Mesendoderm (in vitro differentiated cells): ENCODE measurements around the gene RNU6-9.

Experiments used
- DNase-seq: peaks from one replicate; pipeline ENCODE4 v3.0.0; 2013
- H2AK5ac ChIP-seq: 2 replicates; pipeline ENCODE4 v1.6.1; 2013; ENCODE audit warnings: low read length, inconsistent platforms
- H2BK120ac ChIP-seq: 2 replicates; pipeline ENCODE4 v1.6.1; 2013; ENCODE audit warnings: low read depth, mild to moderate bottlenecking, low read length, moderate library complexity, mixed read lengths
- H2BK15ac ChIP-seq: replicated peaks from 2 replicates; pipeline ENCODE4 v1.6.1; 2013; ENCODE audit warnings: low read depth, mild to moderate bottlenecking, moderate library complexity
- H2BK5ac ChIP-seq: 2 replicates; pipeline ENCODE4 v1.6.1; 2013; ENCODE audit warnings: low read length, inconsistent platforms
- H3K18ac ChIP-seq: 2 replicates; pipeline ENCODE4 v1.6.1; 2013; ENCODE audit warnings: mild to moderate bottlenecking, low read length, mixed read lengths
- H3K23ac ChIP-seq: one replicate; pipeline ENCODE4 v1.6.1; 2013; ENCODE audit warnings: low read length
- H3K27ac ChIP-seq: 2 replicates; pipeline ENCODE4 v1.5.1; 2013; ENCODE audit warnings: low read depth, mild to moderate bottlenecking, inconsistent platforms, low read length, moderate library complexity
- H3K27me3 ChIP-seq: 2 replicates; pipeline ENCODE4 v1.6.1; 2013; ENCODE audit warnings: low read length, control low read depth, mild to moderate bottlenecking, inconsistent platforms; ENCODE audit not compliant: insufficient read depth, poor library complexity
- H3K36me3 ChIP-seq: 2 replicates; pipeline ENCODE4 v1.6.1; 2013; ENCODE audit warnings: low read length, inconsistent platforms; ENCODE audit not compliant: control insufficient read depth, insufficient read depth
- H3K4ac ChIP-seq: one replicate; pipeline ENCODE4 v1.6.1; 2013; ENCODE audit warnings: low read depth, mild to moderate bottlenecking, low read length, moderate library complexity
- H3K4me1 ChIP-seq: 2 replicates; pipeline ENCODE4 v1.6.1; 2013; ENCODE audit warnings: low read depth, low read length, inconsistent platforms; ENCODE audit not compliant: control insufficient read depth
- H3K4me2 ChIP-seq: 2 replicates; pipeline ENCODE4 v1.6.1; 2013; ENCODE audit warnings: low read length
- H3K4me3 ChIP-seq: 2 replicates; pipeline ENCODE4 v1.5.1; 2013; ENCODE audit warnings: mild to moderate bottlenecking, low read length
- H3K56ac ChIP-seq: one replicate; pipeline ENCODE4 v1.6.1; 2013; ENCODE audit warnings: low read length
- H3K79me1 ChIP-seq: 2 replicates; pipeline ENCODE4 v1.6.1; 2013; ENCODE audit warnings: low read length, inconsistent platforms
- H3K79me2 ChIP-seq: 2 replicates; pipeline ENCODE4 v1.6.1; 2013; ENCODE audit warnings: mild to moderate bottlenecking, low read length; ENCODE audit not compliant: control insufficient read depth, insufficient read depth
- H3K9ac ChIP-seq: 2 replicates; pipeline ENCODE4 v1.6.1; 2013; ENCODE audit warnings: low read length, inconsistent platforms
- H4K5ac ChIP-seq: one replicate; pipeline ENCODE4 v1.6.1; 2013; ENCODE audit warnings: low read length
- H4K8ac ChIP-seq: one replicate; pipeline ENCODE4 v1.6.1; 2013; ENCODE audit warnings: low read depth, mild to moderate bottlenecking, control low read depth, low read length, moderate library complexity
- WGBS: extraction: QIAGEN DNeasy Blood & Tissue Kit; methylation state at CpG from one replicate; pipeline ENCODE4 v1.1.7; 2013; ENCODE audit warnings: low lambda C conversion rate, missing lambda C conversion rate; ENCODE audit not compliant: insufficient coverage; ENCODE audit errors: extremely low coverage; 5-methylcytosine and 5-hydroxymethylcytosine counted together

Gene RNU6-9

DNA sequence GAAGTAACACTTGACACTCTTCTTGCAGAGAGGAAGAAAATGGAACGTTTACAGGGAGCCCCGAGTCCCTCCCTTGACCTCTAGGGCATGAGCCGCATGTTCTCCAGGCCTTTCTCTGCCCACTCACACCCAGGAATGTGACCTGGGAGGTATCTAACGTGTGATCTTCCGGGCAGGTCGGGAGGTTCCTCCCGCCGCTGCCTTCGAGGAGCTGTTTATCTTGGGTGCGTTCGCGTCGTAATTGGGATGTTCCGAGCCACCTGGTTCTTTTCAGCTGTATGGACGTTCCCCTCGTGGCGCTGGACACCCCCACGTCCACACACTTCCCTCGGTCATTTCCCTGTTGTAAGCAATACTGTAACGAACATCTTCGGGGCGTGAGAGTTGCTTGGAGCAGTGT lies 46.2 kb downstream of the RNU6-9 start:
- WGBS: no CpG with 5 or more reads among the region's 22 CpGs
- H2BK15ac ChIP-seq: no peak overlapping the region
- no peak overlapping the region for H3K23ac ChIP-seq
- H2BK5ac ChIP-seq: no peak overlapping the region
- no peak overlapping the region for H4K8ac ChIP-seq
- H3K27me3 ChIP-seq: no peaks in the 10 kb centered on the region
- no peak overlapping the region for H3K4me3 ChIP-seq
- H3K79me2 ChIP-seq: peaks cover 65% of the 10 kb centered on the region
- no peaks in the 10 kb centered on the region for H3K4me1 ChIP-seq
- no peak overlapping the region for H3K4me2 ChIP-seq
- peaks cover 13% of the 10 kb centered on the region for H3K36me3 ChIP-seq
- no peak overlapping the region for H3K18ac ChIP-seq
- no peak overlapping the region for H2BK120ac ChIP-seq
- H2AK5ac ChIP-seq: no peak overlapping the region
- H3K4ac ChIP-seq: no peak overlapping the region
- H3K56ac ChIP-seq: no peak overlapping the region
- H3K9ac ChIP-seq: no peak overlapping the region
- H3K79me1 ChIP-seq: peaks cover 8% of the 10 kb centered on the region
- no peak for DNase-seq
- H3K27ac ChIP-seq: no peak overlapping the region
- no peak overlapping the region for H4K5ac ChIP-seq

DNA sequence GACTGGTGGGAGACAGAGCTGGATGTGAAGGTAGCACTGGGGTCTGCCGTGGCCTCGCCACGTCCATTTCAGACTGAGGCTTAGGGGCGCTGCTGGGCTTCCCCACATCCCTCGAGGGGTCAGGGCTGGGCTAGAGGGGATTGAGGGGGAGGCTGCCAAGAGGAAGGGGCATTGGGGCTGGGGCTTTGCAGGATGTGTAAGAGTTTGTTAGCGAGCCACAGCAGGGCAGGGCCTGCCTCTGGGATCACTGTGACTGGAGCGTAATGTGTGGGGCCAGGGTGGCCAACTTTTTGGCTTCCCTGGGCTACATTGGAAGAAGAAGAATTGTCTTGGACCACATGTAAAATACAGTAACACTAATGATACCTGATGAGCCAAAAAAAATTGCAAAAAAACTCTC lies 46.6 kb downstream of the RNU6-9 start:
- Histone ChIP-seq H3K4me3 (no peak overlapping the region), H3K36me3 (peaks cover 13% of the 10 kb centered on the region), H3K23ac (no peak overlapping the region), H3K4ac (no peak overlapping the region), H2BK15ac (no peak overlapping the region), H3K79me2 (peaks cover 65% of the 10 kb centered on the region), H3K27me3 (no peaks in the 10 kb centered on the region), H3K9ac (no peak overlapping the region), H3K79me1 (peaks cover 10% of the 10 kb centered on the region), H3K18ac (no peak overlapping the region), H3K4me2 (no peak overlapping the region), H2BK5ac (no peak overlapping the region), H2BK120ac (no peak overlapping the region), H3K27ac (no peak overlapping the region), H3K56ac (no peak overlapping the region), H3K4me1 (no peaks in the 10 kb centered on the region), H2AK5ac (no peak overlapping the region), H4K5ac (no peak overlapping the region), H4K8ac (no peak overlapping the region)
- no CpG with 5 or more reads among the region's 7 CpGs for WGBS
- DNase-seq: no peak

DNA sequence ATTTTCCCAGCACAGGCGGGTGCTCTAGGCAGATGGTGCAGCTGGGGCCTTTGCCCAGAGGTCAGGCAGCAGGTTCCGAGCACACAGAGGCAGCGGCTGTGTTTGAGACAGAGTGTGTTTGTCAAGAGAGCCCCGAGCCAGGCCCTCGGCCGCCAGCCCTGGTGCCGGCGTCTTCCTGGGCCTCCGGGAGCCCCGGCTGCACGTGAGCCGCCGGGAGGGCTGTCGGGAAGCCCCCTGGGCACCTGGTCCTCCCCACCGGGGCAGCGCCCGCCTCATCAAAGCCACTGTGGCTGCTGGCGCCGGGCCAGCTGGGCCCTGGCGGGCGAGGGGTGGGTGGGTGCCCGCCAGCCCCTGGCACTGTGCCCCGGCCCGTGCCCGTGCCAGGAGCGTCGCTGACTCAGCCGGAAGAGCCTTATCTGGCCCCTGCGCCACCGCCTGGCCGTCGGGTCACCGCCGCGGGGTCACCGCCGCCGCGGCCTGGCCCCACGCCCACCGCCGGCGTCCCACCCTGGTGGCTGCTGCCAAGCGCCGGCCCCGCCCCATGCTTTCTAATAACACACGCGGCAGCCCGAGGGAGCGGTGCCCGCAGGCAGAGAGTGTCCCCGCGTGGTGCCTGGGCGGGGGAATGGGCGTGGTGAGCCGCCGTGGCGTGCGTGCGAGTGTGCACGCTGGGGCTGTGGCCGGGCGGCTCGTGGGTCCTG lies 47.5 kb downstream of the RNU6-9 start:
- H2BK15ac ChIP-seq: no peak overlapping the region
- H3K79me1 ChIP-seq: peaks cover 15% of the 10 kb centered on the region
- no peak overlapping the region for H3K23ac ChIP-seq
- no peak overlapping the region for H4K5ac ChIP-seq
- H3K27ac ChIP-seq: no peak overlapping the region
- H3K27me3 ChIP-seq: no peaks in the 10 kb centered on the region
- H3K79me2 ChIP-seq: peaks cover 68% of the 10 kb centered on the region
- H2BK120ac ChIP-seq: no peak overlapping the region
- H3K9ac ChIP-seq: no peak overlapping the region
- H4K8ac ChIP-seq: no peak overlapping the region
- H3K18ac ChIP-seq: no peak overlapping the region
- no peak overlapping the region for H3K4me3 ChIP-seq
- no peak overlapping the region for H2AK5ac ChIP-seq
- DNase-seq: no peak
- no CpG with 5 or more reads among the region's 64 CpGs for WGBS
- no peaks in the 10 kb centered on the region for H3K4me1 ChIP-seq
- H2BK5ac ChIP-seq: no peak overlapping the region
- H3K36me3 ChIP-seq: peaks cover 12% of the 10 kb centered on the region
- no peak overlapping the region for H3K4ac ChIP-seq
- H3K4me2 ChIP-seq: no peak overlapping the region
- H3K56ac ChIP-seq: no peak overlapping the region

DNA sequence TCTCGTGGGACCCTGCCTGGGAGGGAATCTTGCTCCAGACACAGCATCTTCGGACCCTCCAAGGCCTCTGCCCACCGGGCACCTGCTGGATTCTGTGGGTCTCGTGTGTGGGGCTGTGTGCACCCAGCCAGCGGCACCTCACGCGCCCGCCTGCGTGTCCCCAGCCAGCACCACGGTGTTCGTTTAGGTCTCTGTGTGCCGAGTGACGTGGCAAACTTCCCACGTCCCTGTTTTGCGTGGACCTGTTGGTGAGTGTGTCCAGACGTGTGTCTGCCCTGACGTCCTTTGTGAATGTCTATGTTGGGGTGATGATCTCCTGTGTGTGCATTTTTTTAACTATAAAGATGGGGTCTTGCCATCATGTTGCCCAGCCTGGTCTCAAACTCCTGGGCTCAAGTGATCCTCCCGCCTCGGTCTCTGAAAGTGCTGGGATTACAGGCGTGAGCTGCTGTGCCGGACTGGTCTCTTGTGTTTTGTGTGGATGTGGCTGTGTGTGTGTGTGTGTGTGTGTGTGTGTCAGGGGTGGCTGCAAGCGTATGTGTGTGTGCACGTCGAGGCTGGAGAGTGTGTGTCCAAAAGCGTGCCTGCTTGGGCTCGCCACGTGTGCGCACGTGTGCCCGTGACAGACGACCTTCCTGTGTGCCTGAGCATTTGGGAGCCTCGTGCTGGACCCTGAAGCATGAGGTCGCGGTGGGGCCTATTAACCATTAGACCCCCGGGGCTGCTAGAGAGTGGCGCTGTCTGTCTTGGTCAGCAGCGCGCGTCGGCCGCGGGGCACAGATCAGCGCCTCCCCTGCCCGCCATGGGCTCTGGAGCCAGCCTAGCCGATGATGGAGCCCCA lies 48.2 kb downstream of the RNU6-9 start:
- DNase-seq: no peak
- Histone ChIP-seq H3K9ac (no peak overlapping the region), H3K4me2 (no peak overlapping the region), H3K27ac (no peak overlapping the region), H3K4me1 (no peaks in the 10 kb centered on the region), H3K79me1 (peaks cover 16% of the 10 kb centered on the region), H4K8ac (no peak overlapping the region), H2BK120ac (no peak overlapping the region), H3K23ac (no peak overlapping the region), H3K18ac (no peak overlapping the region), H3K4me3 (no peak overlapping the region), H3K36me3 (peaks cover 12% of the 10 kb centered on the region), H2BK15ac (no peak overlapping the region), H3K56ac (no peak overlapping the region), H3K4ac (no peak overlapping the region), H2AK5ac (no peak overlapping the region), H4K5ac (no peak overlapping the region), H2BK5ac (no peak overlapping the region), H3K27me3 (no peaks in the 10 kb centered on the region), H3K79me2 (peaks cover 64% of the 10 kb centered on the region)
- no CpG with 5 or more reads among the region's 45 CpGs for WGBS

GRCh38 chr19:942133-942645 lies 48.9 kb downstream of the RNU6-9 start:
- H3K36me3 ChIP-seq: peaks cover 11% of the 10 kb centered on the region

More at GRCh38 chr19:942133-942645, 48.9 kb downstream of the RNU6-9 start:
- WGBS: no CpG with 5 or more reads among the region's 32 CpGs
- no peak overlapping the region for H3K56ac ChIP-seq
- no peak overlapping the region for H3K4me3 ChIP-seq
- DNase-seq: no peak
- H2AK5ac ChIP-seq: no peak overlapping the region
- H3K27ac ChIP-seq: no peak overlapping the region
- no peak overlapping the region for H2BK120ac ChIP-seq
- no peak overlapping the region for H3K18ac ChIP-seq
- peaks cover 17% of the 10 kb centered on the region for H3K79me1 ChIP-seq
- H3K79me2 ChIP-seq: peaks cover 63% of the 10 kb centered on the region
- H3K9ac ChIP-seq: no peak overlapping the region
- H3K4ac ChIP-seq: no peak overlapping the region
- H2BK15ac ChIP-seq: no peak overlapping the region
- no peak overlapping the region for H2BK5ac ChIP-seq
- no peaks in the 10 kb centered on the region for H3K27me3 ChIP-seq
- no peak overlapping the region for H3K4me2 ChIP-seq
- H4K5ac ChIP-seq: no peak overlapping the region
- no peaks in the 10 kb centered on the region for H3K4me1 ChIP-seq
- no peak overlapping the region for H3K23ac ChIP-seq
- no peak overlapping the region for H4K8ac ChIP-seq
